CD4-positive, CD25-positive, alpha-beta regulatory T cell (primary cell): Measurements from ENCODE around the gene SPI1. TPM values are rescaled to one million over a fixed set of nuclear protein-coding genes. Genes with fewer than 3 reads are reported as not detected.
A peak's percentile ranks its signal among the peaks of the same experiment; 100 is the strongest.

Experiments used
- ATAC-seq, 2 donors: fragments of 150-1000 bp; cut with Tn5 transposase; one replicate each; pipeline ENCODE4 v1.10.0; 2021; ENCODE audit warnings: low read depth in 2 of 2, moderate number of reproducible peaks in 2 of 2, moderate library complexity in 1 of 2
- DNase-seq, 3 donors: peaks; one replicate each; pipeline versions ENCODE4 v3.0.0 to v3.0.0-alpha.2; 2012 to 2022; ENCODE audit warnings: mixed read lengths in 1 of 3
- H3K27ac ChIP-seq: one replicate; pipeline ENCODE4 v1.7.0; 2013; ENCODE audit warnings: mild to moderate bottlenecking, low read length; ENCODE audit not compliant: insufficient read depth, poor library complexity, severe bottlenecking
- H3K27me3 ChIP-seq: one replicate; pipeline ENCODE4 v1.7.0; 2013; ENCODE audit warnings: low read length; ENCODE audit not compliant: control insufficient read depth, insufficient read depth
- H3K36me3 ChIP-seq: one replicate; pipeline ENCODE4 v1.7.0; 2013; ENCODE audit warnings: mild to moderate bottlenecking, low read length, moderate library complexity; ENCODE audit not compliant: control insufficient read depth, insufficient read depth
- H3K4me1 ChIP-seq: 2 replicates; pipeline ENCODE4 v1.7.0; 2013; ENCODE audit warnings: mild to moderate bottlenecking, low read length; ENCODE audit not compliant: insufficient read depth, control insufficient read depth, poor library complexity, severe bottlenecking
- H3K4me3 ChIP-seq: one replicate; pipeline ENCODE4 v1.7.0; 2013; ENCODE audit warnings: low read depth, mild to moderate bottlenecking, low read length, moderate library complexity
- H3K9me3 ChIP-seq, 2 experiments: 1 replicate in 1 of 2; 2 replicates in 1 of 2; pipeline ENCODE4 v1.7.0; 2013; ENCODE audit warnings: low read length in 2 of 2, mild to moderate bottlenecking in 1 of 2, moderate library complexity in 1 of 2; ENCODE audit not compliant: control insufficient read depth in 2 of 2
- H3K27ac Mint-ChIP-seq, 3 donors: one replicate each; pipeline ENCODE4 v1.8.0; 2020 to 2022; ENCODE audit warnings: mild to moderate bottlenecking in 3 of 3, mixed read lengths in 3 of 3, moderate library complexity in 2 of 3
- H3K27me3 Mint-ChIP-seq: one replicate; pipeline ENCODE4 v1.8.0; 2022; ENCODE audit warnings: mild to moderate bottlenecking, mixed read lengths
- H3K36me3 Mint-ChIP-seq: one replicate; pipeline ENCODE4 v1.8.0; 2020; ENCODE audit warnings: mixed read lengths
- H3K4me1 Mint-ChIP-seq, 4 donors: one replicate each; pipeline ENCODE4 v1.8.0; 2020 to 2022; ENCODE audit warnings: mixed read lengths in 4 of 4, mild to moderate bottlenecking in 1 of 4
- H3K4me3 Mint-ChIP-seq, 4 donors: one replicate each; pipeline ENCODE4 v1.8.0; 2020 to 2022; ENCODE audit warnings: mild to moderate bottlenecking in 4 of 4, mixed read lengths in 4 of 4, moderate library complexity in 3 of 4
- H3K9me3 Mint-ChIP-seq, 7 donors: one replicate each; pipeline ENCODE4 v1.8.0; 2020 to 2022; ENCODE audit warnings: mixed read lengths in 7 of 7, mild to moderate bottlenecking in 3 of 7, moderate library complexity in 2 of 7
- polyA plus RNA-seq, 4 donors: library from polyadenylated mRNA; unstranded; fragments of 300-500 nt; fragmentation: Illumina TruSeq; gene quantifications; one replicate each; pipeline ENCODE4 v1.2.3, GENCODE V29; 2021
- total RNA-seq: library from RNA; stranded (reverse); gene quantifications from one replicate; pipeline ENCODE4 v1.2.3, GENCODE V29; 2022

The SPI1 gene
- total and polyA plus RNA-seq, 5 donors from 2014 or later = 0.13 to 0.57 (median 0.41) TPM; not detected in 2

DNA sequence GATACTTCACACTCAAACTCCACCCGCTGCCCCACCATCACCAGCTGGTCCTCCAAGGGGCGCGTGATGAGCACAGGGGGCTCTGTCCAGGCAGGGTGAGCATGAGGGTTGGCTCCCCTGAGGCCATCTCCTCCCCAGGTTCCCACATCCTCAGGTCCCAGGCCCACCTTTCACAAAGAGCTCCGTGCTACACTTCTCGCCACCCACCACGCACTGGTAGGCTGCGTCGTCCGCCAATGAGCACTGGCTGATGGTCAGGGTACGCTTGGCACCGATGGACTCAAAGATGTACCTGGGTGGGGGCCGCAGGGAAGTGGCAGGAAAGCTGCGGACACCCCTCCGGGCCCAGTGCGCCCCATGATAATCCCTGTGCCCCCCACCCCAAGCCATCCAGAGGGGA lies 35.5 kb downstream of the SPI1 start:
- Histone ChIP-seq H3K27me3 (no peaks in the 10 kb centered on the region), H3K36me3 (no peaks in the 10 kb centered on the region), H3K4me3 (no peak overlapping the region), H3K4me1 (no peaks in the 10 kb centered on the region), H3K9me3 (no peaks in the 10 kb centered on the region), H3K27ac (no peak overlapping the region)
- Mint-ChIP-seq H3K36me3 (no peaks in the 10 kb centered on the region), H3K9me3 (no peaks in the 10 kb centered on the region), H3K27me3 (no peaks in the 10 kb centered on the region), H3K27ac (no peak overlapping the region), H3K4me3 (no peak overlapping the region), H3K4me1 (peaks cover 0 to 2% (median 0%) of the 10 kb centered on the region in 4 donors)
- ATAC-seq (no peak), DNase-seq (no peak)

DNA sequence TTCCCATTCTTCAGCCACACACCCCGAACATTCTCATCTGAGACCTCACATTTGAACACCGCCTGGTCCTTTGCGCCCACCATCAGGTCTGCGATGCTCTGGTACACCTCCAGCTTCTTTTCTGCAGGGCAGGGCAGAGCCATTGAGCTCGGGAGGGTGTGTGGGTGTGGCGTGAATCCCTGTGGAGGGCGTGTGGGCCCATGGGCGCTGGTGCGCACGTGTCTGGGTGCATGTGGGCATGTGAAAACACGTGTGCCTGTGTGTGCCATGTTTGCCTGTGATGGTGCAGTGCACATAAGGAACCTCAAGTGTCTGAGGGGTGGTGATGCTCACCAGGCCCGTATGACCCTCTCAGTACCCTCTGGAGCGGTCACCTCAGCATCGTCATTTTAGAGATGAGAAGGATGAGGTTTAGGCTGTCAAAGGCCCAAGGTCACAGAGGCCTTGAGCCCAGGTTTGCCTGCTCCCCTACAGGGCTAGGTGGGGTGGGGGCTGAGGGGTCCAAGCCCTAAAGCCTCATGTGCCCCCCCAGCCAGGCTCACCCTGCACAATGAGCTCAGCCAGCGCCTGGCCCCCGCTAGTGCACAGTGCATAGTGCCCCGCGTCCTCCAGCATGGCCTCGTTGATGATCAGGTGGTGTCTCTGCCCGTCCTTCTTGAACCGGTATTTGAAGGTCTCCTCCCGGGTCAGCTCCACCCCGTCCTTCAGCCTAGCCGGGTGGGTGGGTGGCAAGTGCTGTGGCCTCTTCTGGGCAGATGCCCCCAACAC lies 36.1 kb downstream of the SPI1 start:
- DNase-seq (no peak), ATAC-seq (no peak)
- Mint-ChIP-seq H3K4me1 (peaks cover 0 to 2% (median 0%) of the 10 kb centered on the region in 4 donors), H3K4me3 (no peak overlapping the region), H3K27me3 (no peaks in the 10 kb centered on the region), H3K36me3 (no peaks in the 10 kb centered on the region), H3K9me3 (no peaks in the 10 kb centered on the region), H3K27ac (peak overlapping the region in 1 of 3 donors; percentile 52)
- H3K36me3 ChIP-seq = no peaks in the 10 kb centered on the region
- no peaks in the 10 kb centered on the region for H3K27me3 ChIP-seq
- no peaks in the 10 kb centered on the region for H3K4me1 ChIP-seq
- no peaks in the 10 kb centered on the region for H3K9me3 ChIP-seq
- H3K27ac ChIP-seq = no peak overlapping the region
- no peak overlapping the region for H3K4me3 ChIP-seq

DNA sequence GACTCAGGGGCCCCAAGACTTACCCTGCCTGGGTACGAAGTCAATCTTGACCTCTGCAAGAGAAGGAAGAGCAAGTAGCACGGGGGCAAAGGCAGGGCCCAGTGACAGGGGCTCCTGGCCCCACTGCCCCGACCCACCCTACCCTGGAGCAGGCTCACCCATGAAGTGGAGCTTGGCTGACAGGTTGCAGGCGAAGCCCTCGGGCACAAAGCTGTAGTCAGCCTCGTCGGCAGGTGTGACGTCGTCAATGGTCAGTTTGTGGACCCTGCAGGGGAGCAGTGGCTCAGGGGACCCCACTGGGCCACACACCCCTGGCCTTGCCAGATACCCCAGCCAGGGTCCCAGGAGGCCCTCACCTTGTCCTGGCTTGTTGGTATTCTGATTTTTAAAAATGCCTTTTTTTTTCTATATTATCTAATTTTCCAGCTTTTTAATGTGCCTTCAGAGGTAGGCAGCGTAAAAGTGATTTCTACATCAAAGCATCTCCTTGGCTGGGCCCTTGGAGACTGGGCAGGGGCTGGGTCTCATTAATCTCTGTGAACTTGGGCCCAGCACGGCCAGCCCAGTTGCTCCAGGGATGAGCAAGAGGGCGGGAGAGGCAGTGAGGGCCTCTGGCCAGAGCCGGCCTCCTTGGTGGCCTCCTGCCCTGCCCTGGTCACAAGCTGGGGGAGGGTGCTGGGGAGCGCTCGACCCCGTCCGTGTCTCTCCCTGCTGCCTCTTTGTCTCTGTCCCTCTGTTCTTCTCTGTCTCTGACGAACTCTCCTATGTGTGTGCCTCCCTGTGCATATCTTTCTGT lies 37.2 kb downstream of the SPI1 start:
- H3K4me1 ChIP-seq = no peaks in the 10 kb centered on the region
- no peaks in the 10 kb centered on the region for H3K9me3 ChIP-seq
- no peak overlapping the region for H3K27ac ChIP-seq
- Mint-ChIP-seq H3K4me3 (no peak overlapping the region), H3K27me3 (no peaks in the 10 kb centered on the region), H3K9me3 (no peaks in the 10 kb centered on the region), H3K27ac (peak overlapping the region in 2 of 3 donors; percentile 52 to 62), H3K36me3 (no peaks in the 10 kb centered on the region), H3K4me1 (peaks cover 0 to 2% (median 0%) of the 10 kb centered on the region in 4 donors)
- no peaks in the 10 kb centered on the region for H3K36me3 ChIP-seq
- no peak overlapping the region for H3K4me3 ChIP-seq
- no peaks in the 10 kb centered on the region for H3K27me3 ChIP-seq
- DNase-seq (no peak), ATAC-seq (no peak)

DNA sequence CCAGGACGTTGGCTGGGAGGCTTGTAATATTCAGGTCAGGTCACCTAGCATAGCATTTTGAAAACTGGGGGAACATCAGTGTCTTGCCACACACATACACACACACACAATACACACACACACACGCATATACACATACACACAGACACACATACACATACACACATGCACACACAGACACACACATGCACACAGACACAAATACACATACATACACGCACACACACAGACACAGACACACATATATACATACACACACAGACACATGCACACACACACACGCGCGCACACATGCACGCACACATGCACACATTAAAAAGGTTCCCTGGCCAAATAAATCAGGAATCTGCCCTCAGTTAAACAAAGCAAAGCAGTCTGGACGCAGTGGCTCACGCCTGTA lies 38.3 kb downstream of the SPI1 start:
- Mint-ChIP-seq H3K4me3 (no peak overlapping the region), H3K4me1 (peaks cover 0 to 2% (median 0%) of the 10 kb centered on the region in 4 donors), H3K36me3 (no peaks in the 10 kb centered on the region), H3K27ac (no peak overlapping the region), H3K9me3 (no peaks in the 10 kb centered on the region), H3K27me3 (no peaks in the 10 kb centered on the region)
- H3K4me1 ChIP-seq = no peaks in the 10 kb centered on the region
- DNase-seq (no peak), ATAC-seq (no peak)
- H3K36me3 ChIP-seq = no peaks in the 10 kb centered on the region
- no peaks in the 10 kb centered on the region for H3K27me3 ChIP-seq
- H3K27ac ChIP-seq = no peak overlapping the region
- H3K9me3 ChIP-seq = no peaks in the 10 kb centered on the region
- H3K4me3 ChIP-seq = no peak overlapping the region

DNA sequence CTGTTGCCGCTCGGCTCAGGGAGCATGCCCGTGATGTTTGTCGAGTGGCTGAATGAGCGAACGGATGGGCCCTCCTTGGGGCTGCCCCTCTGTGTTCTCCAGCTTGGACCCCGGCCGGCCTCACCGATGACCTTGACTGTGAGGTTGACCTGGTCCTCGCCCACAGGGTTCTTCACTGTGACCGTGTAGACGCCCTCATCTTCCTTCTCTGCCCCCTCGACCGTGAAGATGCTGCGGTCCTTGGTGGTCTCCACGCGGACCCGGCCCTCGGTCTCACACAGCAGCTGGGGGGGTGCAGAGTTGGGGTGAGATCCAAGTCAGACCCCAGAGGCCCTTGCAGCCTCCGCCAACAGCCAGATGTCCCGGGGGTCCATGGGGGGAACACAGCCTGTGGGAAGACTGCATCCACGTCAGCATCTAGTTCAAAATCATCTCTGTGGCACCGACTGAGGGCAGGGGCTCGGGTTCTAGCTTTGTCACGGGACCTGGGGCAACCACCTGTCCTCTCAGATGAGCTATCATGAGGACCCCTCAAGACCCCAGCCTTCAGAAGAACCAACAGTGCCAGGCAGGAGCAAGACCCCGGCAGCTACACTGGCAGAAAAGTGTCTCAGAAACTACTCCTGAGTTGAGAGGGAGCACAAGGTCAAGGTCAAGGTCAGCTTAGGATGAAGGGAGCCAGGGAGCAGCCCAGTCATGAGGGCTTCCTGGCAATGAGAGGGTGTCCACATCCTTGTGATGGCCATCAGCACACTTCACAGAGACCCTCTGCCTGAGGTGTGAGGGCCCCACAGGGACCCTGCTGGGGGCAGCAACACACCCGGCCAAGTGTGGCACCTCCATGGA lies 39.7 kb downstream of the SPI1 start:
- Histone ChIP-seq H3K9me3 (no peaks in the 10 kb centered on the region), H3K27me3 (no peaks in the 10 kb centered on the region), H3K27ac (no peak overlapping the region), H3K4me3 (no peak overlapping the region), H3K4me1 (no peaks in the 10 kb centered on the region), H3K36me3 (no peaks in the 10 kb centered on the region)
- Mint-ChIP-seq H3K4me1 (peaks cover 0 to 2% (median 0%) of the 10 kb centered on the region in 4 donors), H3K36me3 (no peaks in the 10 kb centered on the region), H3K27me3 (no peaks in the 10 kb centered on the region), H3K9me3 (no peaks in the 10 kb centered on the region), H3K27ac (peak overlapping the region in 1 of 3 donors; percentile 20), H3K4me3 (no peak overlapping the region)
- ATAC-seq = no peak
- DNase-seq = no peak

DNA sequence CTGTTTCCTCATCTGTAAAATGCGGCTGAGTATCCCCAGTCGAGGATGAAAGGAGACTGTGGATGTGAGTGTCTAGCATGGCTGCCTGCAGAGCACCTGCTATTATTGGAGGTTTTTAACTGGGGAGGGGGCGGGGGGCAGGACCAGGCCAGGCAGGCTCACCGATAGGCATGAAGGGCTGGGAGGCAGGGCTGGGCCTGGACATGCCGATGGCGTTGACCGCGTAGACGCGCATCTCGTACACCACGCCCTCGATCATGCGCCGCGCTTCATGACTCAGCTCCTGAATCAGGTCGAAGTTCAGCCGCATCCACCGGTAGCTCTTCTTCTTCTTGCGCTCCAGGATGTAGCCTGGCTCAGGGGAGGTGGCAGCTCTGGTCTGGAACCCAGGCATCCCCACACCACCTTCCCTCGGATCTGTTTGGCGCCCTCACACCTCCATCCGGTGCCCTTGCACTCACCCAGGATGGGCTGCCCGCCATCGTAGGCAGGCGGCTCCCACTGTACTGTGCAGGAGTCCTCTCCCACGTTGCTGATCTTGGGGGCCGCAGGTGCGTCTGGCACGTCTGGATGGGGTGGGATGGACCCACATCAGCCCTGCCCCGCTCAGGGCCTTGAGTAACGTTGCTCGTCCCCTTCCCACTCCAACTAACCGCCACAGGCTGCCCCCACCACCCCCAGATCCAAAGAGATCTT lies 41.0 kb downstream of the SPI1 start:
- no peaks in the 10 kb centered on the region for H3K27me3 ChIP-seq
- no peaks in the 10 kb centered on the region for H3K27me3 Mint-ChIP-seq
- no peak overlapping the region for H3K4me3 Mint-ChIP-seq
- H3K36me3 ChIP-seq = no peaks in the 10 kb centered on the region
- H3K27ac ChIP-seq = no peak overlapping the region
- no peaks in the 10 kb centered on the region for H3K9me3 Mint-ChIP-seq
- no peak overlapping the region for H3K27ac Mint-ChIP-seq
- H3K9me3 ChIP-seq = no peaks in the 10 kb centered on the region
- H3K4me3 ChIP-seq = no peak overlapping the region
- peaks cover 0 to 2% (median 0%) of the 10 kb centered on the region in 4 donors for H3K4me1 Mint-ChIP-seq
- H3K36me3 Mint-ChIP-seq = no peaks in the 10 kb centered on the region
- ATAC-seq (no peak), DNase-seq (no peak)
- H3K4me1 ChIP-seq = no peaks in the 10 kb centered on the region

DNA sequence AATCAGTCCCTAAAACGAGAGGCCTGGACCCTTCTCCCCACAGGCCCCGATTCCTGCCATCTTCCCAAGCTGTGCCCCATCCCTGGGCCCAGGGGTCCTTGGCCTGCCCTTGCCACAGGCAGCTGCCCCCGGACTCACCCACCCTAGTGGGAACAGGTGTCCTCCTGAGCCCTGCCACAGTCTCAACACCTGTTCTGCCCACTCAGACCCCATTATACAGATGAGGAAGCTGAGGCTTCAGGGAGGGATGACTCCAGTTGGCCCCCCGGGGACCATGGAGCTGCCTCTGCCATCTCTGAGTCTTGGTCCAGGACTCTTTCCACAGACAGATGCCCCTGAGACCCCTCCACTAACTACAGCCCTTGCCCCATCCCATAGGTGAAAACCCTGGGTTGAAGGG lies 41.8 kb downstream of the SPI1 start:
- H3K4me1 Mint-ChIP-seq = peaks cover 0 to under 1% (median 0%) of the 10 kb centered on the region in 4 donors
- ATAC-seq (no peak), DNase-seq (no peak)
- H3K27ac Mint-ChIP-seq = no peak overlapping the region
- H3K27me3 Mint-ChIP-seq = no peaks in the 10 kb centered on the region
- H3K9me3 Mint-ChIP-seq = no peaks in the 10 kb centered on the region
- no peak overlapping the region for H3K4me3 Mint-ChIP-seq
- Histone ChIP-seq H3K9me3 (no peaks in the 10 kb centered on the region), H3K4me1 (no peaks in the 10 kb centered on the region), H3K36me3 (no peaks in the 10 kb centered on the region), H3K4me3 (no peak overlapping the region), H3K27ac (no peak overlapping the region), H3K27me3 (no peaks in the 10 kb centered on the region)
- H3K36me3 Mint-ChIP-seq = no peaks in the 10 kb centered on the region
